HG03457 (cell line): Measurements from ENCODE around the gene KLHL1.

Experiments used
- ATAC-seq: cut with Tn5 transposase; IDR thresholded peaks from one replicate; pipeline ENCODE4 v1.9.1; 2021; ENCODE audit warnings: moderate number of reproducible peaks; ENCODE audit not compliant: unreplicated experiment

The KLHL1 gene

GRCh38 chr13:69704311-69704710 lies 403.9 kb downstream of the KLHL1 start:
- no peak for ATAC-seq

DNA sequence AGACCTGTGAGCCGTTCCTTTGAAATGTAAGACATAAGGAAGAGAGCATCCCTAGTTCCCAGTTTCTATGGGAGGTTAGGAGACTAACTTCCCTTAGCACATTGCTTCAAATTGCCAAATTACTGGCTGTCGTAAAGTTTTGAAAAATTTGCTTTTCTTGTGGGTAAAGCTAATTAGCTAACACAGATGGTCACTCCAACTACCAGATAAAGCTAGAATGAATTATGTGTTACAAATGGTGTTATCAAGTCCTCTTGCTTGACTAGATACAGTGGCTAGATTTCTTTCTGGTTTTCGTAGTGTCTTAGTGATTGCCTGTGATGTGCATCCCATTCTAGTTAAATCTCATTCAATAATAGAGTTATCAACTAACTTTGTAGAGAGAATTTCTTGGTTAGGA lies 417.3 kb downstream of the KLHL1 start:
- ATAC-seq: no peak

- ATAC-seq: no peak
Measured at GRCh38 chr13:69683921-69684686, 424.1 kb downstream of the KLHL1 start.

DNA sequence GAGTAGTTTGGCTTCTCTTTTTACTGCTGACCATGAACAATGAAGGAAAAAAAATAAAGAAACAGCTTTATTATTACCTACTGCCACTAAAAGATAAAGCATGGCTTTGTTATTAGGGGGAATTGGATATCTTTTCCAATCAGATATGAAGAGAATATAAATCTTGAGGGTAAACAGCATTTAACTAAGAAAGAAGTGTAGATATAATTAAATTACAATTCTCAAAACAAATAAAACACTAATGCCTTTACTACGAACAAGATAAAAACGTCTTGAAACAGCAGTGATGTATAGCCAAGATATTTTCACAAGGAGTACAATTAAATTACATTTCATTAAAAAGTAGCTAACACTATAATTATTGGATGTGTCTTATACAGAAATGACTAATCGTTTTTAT lies 426.5 kb downstream of the KLHL1 start:
- ATAC-seq: no peak

GRCh38 chr13:69677343-69677742 lies 430.9 kb downstream of the KLHL1 start:
- no peak for ATAC-seq

DNA sequence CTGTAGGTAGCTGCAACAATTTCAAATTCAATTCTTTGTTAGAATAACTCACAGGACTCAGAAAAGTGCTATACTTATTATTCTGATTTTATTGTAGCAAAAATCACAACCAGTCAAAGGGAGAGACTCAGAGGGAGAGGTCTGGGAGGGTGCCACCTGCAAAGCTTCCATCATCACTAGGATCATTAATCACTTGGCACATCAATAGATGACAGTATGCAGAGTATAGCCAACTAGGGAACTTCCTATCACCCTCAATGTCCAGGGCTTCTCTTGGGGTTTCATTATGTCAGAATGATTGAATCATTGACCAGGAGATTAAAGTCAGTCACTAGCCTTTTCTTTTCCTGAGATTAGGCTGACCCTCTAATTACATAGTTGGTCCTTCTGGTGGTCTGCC lies 432.0 kb downstream of the KLHL1 start:
- no peak for ATAC-seq

- no peak for ATAC-seq
Measured at GRCh38 chr13:69660155-69660554, 448.1 kb downstream of the KLHL1 start.

DNA sequence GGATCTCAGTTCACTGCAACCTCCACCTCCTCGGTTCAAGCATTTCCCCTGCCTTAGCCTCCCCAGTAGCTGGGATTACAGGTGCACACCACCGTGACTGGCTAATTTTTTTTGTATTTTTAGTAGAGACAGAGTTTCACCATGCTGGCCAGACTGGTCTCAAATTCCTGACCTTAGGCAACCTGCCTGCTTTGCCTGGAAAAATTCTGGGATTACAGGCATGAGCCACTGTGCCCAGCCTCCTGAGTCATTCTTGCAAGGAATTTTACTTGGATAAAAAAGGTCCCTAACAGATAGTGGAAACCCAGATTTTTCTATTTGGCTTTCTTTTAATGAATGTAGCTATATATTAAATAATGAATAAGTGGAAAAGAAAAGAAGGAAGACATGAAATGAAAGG lies 450.6 kb downstream of the KLHL1 start:
- ATAC-seq: no peak

- no peak for ATAC-seq
Measured at GRCh38 chr13:69654392-69654791, 453.9 kb downstream of the KLHL1 start.
